Heart left ventricle (tissue), 16 donors: ENCODE measurements around the gene KCNQ4. TPM values are rescaled to one million over a fixed set of nuclear protein-coding genes. Genes with fewer than 3 reads are reported as not detected.

Experiments used
- ATAC-seq, 4 donors: fragments of 200-7000 bp; cut with Tn5 transposase; one replicate each; pipeline ENCODE4 v1.9.1; 2020 to 2022; ENCODE audit warnings: moderate library complexity in 4 of 4, mild to moderate bottlenecking in 3 of 4, moderate number of reproducible peaks in 1 of 4
- DNase-seq, 5 donors: peaks; one replicate each; pipeline ENCODE4 v3.0.0-alpha.2; 2020
- H3K27ac ChIP-seq, 12 donors: fragments of 200-600 bp; sonication (generic) in 4 of 12; one replicate each; pipeline versions ENCODE4 v1.5.0 to v1.8.0; 2016 to 2022; ENCODE audit warnings: mild to moderate bottlenecking in 2 of 12
- H3K27me3 ChIP-seq, 9 donors: fragments of 200-600 bp; sonication (generic) in 2 of 9; one replicate each; pipeline versions ENCODE4 v1.5.1 to v1.8.0; 2016 to 2022; ENCODE audit warnings: mild to moderate bottlenecking in 3 of 9
- H3K36me3 ChIP-seq, 9 donors: fragments of 200-600 bp; sonication (generic) in 2 of 9; one replicate each; pipeline versions ENCODE4 v1.5.0 to v1.8.0; 2018 to 2022; ENCODE audit warnings: mild to moderate bottlenecking in 2 of 9
- H3K4me1 ChIP-seq, 12 donors: fragments of 200-600 bp; sonication (generic) in 4 of 12; one replicate each; pipeline versions ENCODE4 v1.5.0 to v1.8.0; 2016 to 2022; ENCODE audit warnings: mild to moderate bottlenecking in 3 of 12
- H3K4me3 ChIP-seq, 12 donors: fragments of 200-600 bp; sonication (generic) in 4 of 12; one replicate each; pipeline versions ENCODE4 v1.5.0 to v1.8.0; 2017 to 2022; ENCODE audit warnings: mild to moderate bottlenecking in 9 of 12, moderate library complexity in 4 of 12
- H3K9me3 ChIP-seq, 12 donors: fragments of 200-600 bp; sonication (generic) in 4 of 12; one replicate each; pipeline versions ENCODE4 v1.5.0 to v1.8.0; 2016 to 2022; ENCODE audit warnings: mild to moderate bottlenecking in 1 of 12
- POLR2A ChIP-seq, 2 donors: fragments of 450-650 bp; IDR thresholded peaks; one replicate each; pipeline ENCODE4 v1.6.1; 2017; ENCODE audit warnings: antibody characterized with exemption in 2 of 2, mild to moderate bottlenecking in 2 of 2, moderate library complexity in 2 of 2
- WGBS, 4 donors: extraction: QIAGEN DNeasy Blood & Tissue Kit in 2 of 4; methylation state at CpG; one replicate each; pipeline versions ENCODE4 v1.1.5 to v1.1.7; 2013 to 2018; 5-methylcytosine and 5-hydroxymethylcytosine counted together
- intact Hi-C, 10 donors: fragments of 100-400 bp; cut with DNase I; formaldehyde crosslinking; loops; one replicate each; pipeline versions ENCODE4 v1.11.1 to v1.14.2; 2022
- polyA plus RNA-seq, 2 donors: library from polyadenylated mRNA; stranded (reverse); fragments of 200-250 nt; gene quantifications; one replicate each; pipeline ENCODE4 v1.2.3, GENCODE V29; 2013
- total RNA-seq, 9 donors: library from RNA; depleted of rRNA in 2 of 9; stranded (reverse); fragments of >200 nt in 2 of 9; fragmentation: NEBNext Ultra II Directional in 3 of 9; extraction: Animal tissue kit (Norgen Biotek cat#: 25700) in 3 of 9; gene quantifications; one replicate each; pipeline versions ENCODE4 v1.1.0 to v1.2.4, GENCODE V29; 2016 to 2023
- TF ChIP-seq, protein P1 (sequence below), 12 donors: fragments of 200-600 bp; sonication (generic) in 4 of 12; IDR thresholded peaks; one replicate each; pipeline versions ENCODE4 v1.5.0 to v1.8.0; 2018 to 2022; ENCODE audit warnings: antibody characterized with exemption in 12 of 12, mild to moderate bottlenecking in 5 of 12
- donor health status: ischemic (EF 13 %, LVEDD 7.1; RV severe dilation, severe dysfunction).
- donor health status: healthy with polysubstance abuse.
- donor health status: DM: no; HTN: yes; CAD: no.
- donor health status: DM: no; HTN: no; CAD: no.
- donor health status: ischemic (EF 25% LVEDD 6.9; RV normal size, moderate dysfunction).
- donor health status: ischemic (EF 25% LVEDD 5.7; RV mildly dilated, moderate dysfunction).
- donor health status: healthy.
- donor health status: DM: yes; HTN: yes; CAD: no.
- donor health status: ischemic (EF 35%, LVEDD 5.7; RV mildly dilated, moderate dysfunction).
- donor health status: nonischemic (EF 11% LVEDD 7.7; RV severe dilation, severe dysfunction).
- donor health status: DM: yes; HTN: yes; CAD: no.
- donor health status: PGD.
- donor health status: ischemic (EF 29% LVEDD 5.4; RV normal size, mild dysfunction).
- donor health status: nonischemic (EF 23%, LVEDD 6.1; RV moderate dilation, normal function).

KCNQ4 gene
- total and polyA plus RNA-seq, 11 donors, result 1.3 to 4.4 (median 1.9) TPM

DNA sequence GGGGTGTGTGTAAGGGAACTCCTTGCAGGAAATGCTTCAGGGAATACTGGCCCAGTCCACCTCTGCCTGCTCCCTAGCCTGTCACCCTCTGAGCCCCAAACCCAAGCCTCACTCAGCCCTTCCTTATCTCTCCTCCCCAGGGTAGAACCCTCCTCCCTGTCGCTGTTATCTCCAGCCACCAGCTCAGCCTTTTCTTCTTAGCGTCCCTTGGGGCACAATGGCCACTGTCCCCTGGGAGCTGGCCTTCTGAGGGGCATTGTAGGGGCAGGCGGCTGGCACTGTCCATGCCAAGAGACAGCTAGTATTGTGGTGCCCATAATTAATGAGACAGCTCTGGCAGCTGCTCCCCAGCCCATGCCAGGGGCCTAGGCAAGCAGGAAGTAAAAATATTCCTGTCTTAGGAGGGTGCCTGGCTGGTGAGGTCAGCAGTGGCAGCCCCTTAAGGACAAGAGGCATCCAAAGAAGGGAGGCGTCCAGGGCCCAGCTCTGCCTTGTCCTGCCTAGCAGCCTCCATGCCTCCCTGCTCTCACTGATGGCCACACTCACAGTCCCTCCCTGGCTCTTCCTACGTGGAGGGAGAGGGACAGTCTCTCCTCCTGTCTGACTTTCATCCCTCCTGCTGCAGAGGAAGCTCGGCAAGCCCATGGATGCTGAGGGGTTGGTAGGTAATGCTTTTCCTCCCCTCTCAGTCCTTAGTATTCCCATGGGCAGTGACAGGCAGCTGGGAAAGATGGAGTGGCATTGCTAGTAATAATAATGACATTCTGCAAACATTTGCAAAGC, 37.5 kb downstream of the KCNQ4 start:
- ATAC-seq (no peak), DNase-seq (no peak)
- Histone ChIP-seq H3K27me3 (peaks cover 0 to 10% (median 8%) of the 10 kb centered on the region in 9 donors), H3K4me1 (peaks cover 0 to 23% (median 7%) of the 10 kb centered on the region in 12 donors), H3K36me3 (no peaks in the 10 kb centered on the region), H3K4me3 (no peak overlapping the region), H3K9me3 (no peaks in the 10 kb centered on the region), H3K27ac (no peak overlapping the region)
- TF ChIP-seq, protein P1, sequence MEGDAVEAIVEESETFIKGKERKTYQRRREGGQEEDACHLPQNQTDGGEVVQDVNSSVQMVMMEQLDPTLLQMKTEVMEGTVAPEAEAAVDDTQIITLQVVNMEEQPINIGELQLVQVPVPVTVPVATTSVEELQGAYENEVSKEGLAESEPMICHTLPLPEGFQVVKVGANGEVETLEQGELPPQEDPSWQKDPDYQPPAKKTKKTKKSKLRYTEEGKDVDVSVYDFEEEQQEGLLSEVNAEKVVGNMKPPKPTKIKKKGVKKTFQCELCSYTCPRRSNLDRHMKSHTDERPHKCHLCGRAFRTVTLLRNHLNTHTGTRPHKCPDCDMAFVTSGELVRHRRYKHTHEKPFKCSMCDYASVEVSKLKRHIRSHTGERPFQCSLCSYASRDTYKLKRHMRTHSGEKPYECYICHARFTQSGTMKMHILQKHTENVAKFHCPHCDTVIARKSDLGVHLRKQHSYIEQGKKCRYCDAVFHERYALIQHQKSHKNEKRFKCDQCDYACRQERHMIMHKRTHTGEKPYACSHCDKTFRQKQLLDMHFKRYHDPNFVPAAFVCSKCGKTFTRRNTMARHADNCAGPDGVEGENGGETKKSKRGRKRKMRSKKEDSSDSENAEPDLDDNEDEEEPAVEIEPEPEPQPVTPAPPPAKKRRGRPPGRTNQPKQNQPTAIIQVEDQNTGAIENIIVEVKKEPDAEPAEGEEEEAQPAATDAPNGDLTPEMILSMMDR (IDR thresholded peaks at IDR 0.05), result no peak
- TF ChIP-seq POLR2A (IDR thresholded peaks at IDR 0.05), result no peak
- WGBS, 4 donors, result 75 to 77% (median 76%) methylated on average over 5 to 6 of the region's 6 CpGs
- intact Hi-C loops, result no loop called here

DNA sequence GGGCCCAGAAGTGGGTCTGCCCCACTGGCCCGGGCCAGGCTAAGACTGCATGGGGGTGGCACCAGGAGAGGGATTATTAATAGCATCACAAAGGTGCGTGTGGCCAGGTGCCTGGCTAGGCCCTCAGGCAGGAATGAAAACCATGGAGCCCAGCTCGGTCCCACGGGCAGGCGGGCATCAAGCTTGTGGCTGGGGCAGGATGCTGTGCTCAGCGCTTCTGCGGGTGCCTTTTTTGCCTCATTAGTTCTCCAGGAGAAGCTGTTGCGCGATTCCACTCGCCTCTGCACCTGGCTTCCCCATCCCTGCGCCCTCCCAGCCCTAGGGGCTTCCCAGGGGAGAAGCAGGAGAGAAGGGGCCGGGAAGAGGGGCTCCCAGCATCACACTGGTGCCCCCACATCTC, 39.3 kb downstream of the KCNQ4 start:
- no peaks in the 10 kb centered on the region for H3K36me3 ChIP-seq
- H3K27me3 ChIP-seq, result peaks cover 0 to 9% (median 7%) of the 10 kb centered on the region in 9 donors
- TF ChIP-seq POLR2A (IDR thresholded peaks at IDR 0.05), result no peak
- TF ChIP-seq, protein P1 (IDR thresholded peaks at IDR 0.05), result no peak
- intact Hi-C loops, result no loop called here
- ATAC-seq (no peak), DNase-seq (no peak)
- no peak overlapping the region for H3K27ac ChIP-seq
- peaks cover 0 to 23% (median 7%) of the 10 kb centered on the region in 12 donors for H3K4me1 ChIP-seq
- H3K9me3 ChIP-seq, result no peaks in the 10 kb centered on the region
- no peak overlapping the region for H3K4me3 ChIP-seq
- 96 to 98% (median 97%) methylated on average over 5 to 12 of the region's 12 CpGs for WGBS, 4 donors

DNA sequence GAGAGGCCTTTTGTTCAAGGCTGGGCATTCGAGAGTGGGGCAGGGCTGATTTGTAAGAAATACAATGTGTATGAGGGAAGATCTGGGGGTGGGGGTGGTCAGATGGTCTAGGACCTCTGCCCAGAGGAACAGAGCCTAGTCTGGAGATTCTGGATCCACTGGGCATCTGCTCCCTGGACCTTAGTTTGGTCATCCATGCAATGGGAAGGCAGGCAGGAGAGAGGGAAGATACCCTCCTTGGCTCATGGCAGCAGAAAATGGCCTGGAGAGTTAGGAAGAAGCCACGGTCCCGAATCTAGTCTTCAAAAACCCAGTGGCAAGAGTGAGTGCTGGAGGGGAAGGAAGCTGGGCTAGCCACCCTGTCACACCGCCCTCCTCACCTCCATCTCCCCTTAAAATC, 39.8 kb downstream of the KCNQ4 start:
- DNase-seq (no peak), ATAC-seq (no peak)
- no peaks in the 10 kb centered on the region for H3K9me3 ChIP-seq
- intact Hi-C loops, result no loop called here
- no peaks in the 10 kb centered on the region for H3K36me3 ChIP-seq
- H3K4me1 ChIP-seq, result peaks cover 0 to 18% (median 3%) of the 10 kb centered on the region in 12 donors
- 92 to 100% (median 92%) methylated on average over 4 of the region's 4 CpGs for WGBS, 4 donors
- H3K27me3 ChIP-seq, result peaks cover 0 to 4% (median 2%) of the 10 kb centered on the region in 9 donors
- TF ChIP-seq, protein P1 (IDR thresholded peaks at IDR 0.05), result no peak
- no peak for TF ChIP-seq POLR2A (IDR thresholded peaks at IDR 0.05)
- no peak overlapping the region for H3K27ac ChIP-seq
- H3K4me3 ChIP-seq, result no peak overlapping the region

DNA sequence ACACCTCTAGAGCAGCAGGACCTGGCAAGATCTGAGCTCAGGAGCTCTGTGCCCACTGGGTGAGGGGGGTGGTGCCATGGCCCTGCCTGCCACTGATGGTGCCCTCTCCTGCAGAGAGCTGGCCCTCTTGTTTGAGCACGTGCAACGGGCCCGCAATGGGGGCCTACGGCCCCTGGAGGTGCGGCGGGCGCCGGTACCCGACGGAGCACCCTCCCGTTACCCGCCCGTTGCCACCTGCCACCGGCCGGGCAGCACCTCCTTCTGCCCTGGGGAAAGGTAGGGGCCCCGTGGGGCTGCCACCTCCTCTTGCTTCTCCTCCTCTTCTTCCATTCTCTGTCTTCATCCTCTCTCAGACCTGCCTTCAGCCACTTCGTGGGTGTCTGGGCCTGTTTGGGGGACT, 40.4 kb downstream of the KCNQ4 start:
- Histone ChIP-seq H3K4me3 (no peak overlapping the region), H3K9me3 (no peaks in the 10 kb centered on the region), H3K36me3 (no peaks in the 10 kb centered on the region), H3K4me1 (peaks cover 0 to 12% (median 0%) of the 10 kb centered on the region in 12 donors), H3K27ac (peak overlapping the region in 1 of 12 donors; percentile 17), H3K27me3 (no peaks in the 10 kb centered on the region)
- ATAC-seq (no peak), DNase-seq (no peak)
- TF ChIP-seq, protein P1 (IDR thresholded peaks at IDR 0.05), result no peak
- TF ChIP-seq POLR2A (IDR thresholded peaks at IDR 0.05), result no peak
- intact Hi-C loops, result no loop called here
- WGBS, 4 donors, result 91 to 99% (median 96%) methylated on average over 3 to 17 of the region's 17 CpGs
